H1 (cell line): ENCODE data around the gene TECPR2. TPM values are rescaled to one million over a fixed set of nuclear protein-coding genes. Genes with fewer than 3 reads are reported as not detected.
A peak's percentile ranks its signal among the peaks of the same experiment; 100 is the strongest.

ENCODE experiments used
- CTCF ChIA-PET: fragments of 300-600 bp; sonication (Branson Sonifier 250); formaldehyde crosslinking; loops from one replicate; lab custom pipeline; 2021; ENCODE audit not compliant: partially characterized antibody; lab: Charles Lee
- POLR2A ChIA-PET: fragments of 300-600 bp; sonication (Branson Sonifier 250); formaldehyde crosslinking; loops from one replicate; lab custom pipeline; 2021; ENCODE audit warnings: inconsistent platforms; ENCODE audit not compliant: partially characterized antibody; lab: Charles Lee
- DNase-seq, 2 experiments: peaks; one replicate each; pipeline versions ENCODE4 v3.0.0 to v3.0.0-alpha.2; 2010 to 2022; ENCODE audit warnings: low spot score in 2 of 2, low read depth in 1 of 2, mixed read lengths in 1 of 2
- FAIRE-seq: peaks from 2 replicates; lab custom pipeline; 2011; peaks lifted over from hg19 to GRCh38; lab: Jason Lieb, UNC
- H2AFZ ChIP-seq: 2 replicates; pipeline ENCODE4 v1.8.1; 2012; ENCODE audit warnings: low read length, inconsistent platforms
- H2AK5ac ChIP-seq: 2 replicates; pipeline ENCODE4 v1.6.1; 2013; ENCODE audit warnings: low read depth, low read length
- H2BK120ac ChIP-seq: replicated peaks from 2 replicates; pipeline ENCODE3; 2013; ENCODE audit warnings: low read depth, low read length, inconsistent platforms
- H2BK12ac ChIP-seq: 2 replicates; pipeline ENCODE4 v1.6.1; 2013; ENCODE audit warnings: low read depth, low read length
- H2BK15ac ChIP-seq: 2 replicates; pipeline ENCODE4 v1.6.1; 2013; ENCODE audit warnings: low read length
- H2BK20ac ChIP-seq: 2 replicates; pipeline ENCODE4 v1.6.1; 2013; ENCODE audit warnings: low read length
- H2BK5ac ChIP-seq: 2 replicates; pipeline ENCODE4 v1.6.1; 2013; ENCODE audit warnings: low read depth, low read length
- H3K14ac ChIP-seq: 2 replicates; pipeline ENCODE4 v1.6.1; 2013; ENCODE audit warnings: inconsistent platforms; ENCODE audit not compliant: insufficient read length
- H3K18ac ChIP-seq: 2 replicates; pipeline ENCODE4 v1.6.1; 2013; ENCODE audit warnings: low read length; ENCODE audit errors: extremely low read depth
- H3K23ac ChIP-seq: 2 replicates; pipeline ENCODE4 v1.6.1; 2013; ENCODE audit warnings: inconsistent platforms; ENCODE audit not compliant: insufficient read length
- H3K23me2 ChIP-seq: 2 replicates; pipeline ENCODE4 v1.6.1; 2013; ENCODE audit warnings: low read depth, low read length
- H3K27ac ChIP-seq: 2 replicates; pipeline ENCODE4 v1.6.1; 2011; ENCODE audit warnings: low read depth, low read length, inconsistent platforms
- H3K27me3 ChIP-seq, 4 experiments: replicated peaks in 1 of 4; 1 replicate in 1 of 4; 2 replicates in 3 of 4; pipeline versions ENCODE4 v1.6.1 to v1.8.1; 2011 to 2013; ENCODE audit warnings: low read length in 3 of 4, mild to moderate bottlenecking in 3 of 4, inconsistent platforms in 2 of 4, mixed read lengths in 2 of 4, moderate library complexity in 1 of 4; ENCODE audit not compliant: control insufficient read depth in 3 of 4, insufficient read depth in 3 of 4; ENCODE audit errors: extremely low read depth in 1 of 4
- H3K36me3 ChIP-seq, 4 experiments: 2 replicates each; pipeline versions ENCODE4 v1.6.1 to v1.8.1; 2011 to 2013; ENCODE audit warnings: mild to moderate bottlenecking in 4 of 4, low read length in 3 of 4, moderate library complexity in 2 of 4, control low read depth in 1 of 4, inconsistent platforms in 1 of 4; ENCODE audit not compliant: insufficient read depth in 4 of 4, control insufficient read depth in 2 of 4
- H3K4ac ChIP-seq: replicated peaks from 2 replicates; pipeline ENCODE3; 2013; ENCODE audit warnings: low read length, low read depth, mixed read lengths, inconsistent platforms; ENCODE audit not compliant: insufficient read length
- H3K4me1 ChIP-seq, 4 experiments: replicated peaks in 1 of 4; 1 replicate in 1 of 4; 2 replicates in 3 of 4; pipeline versions ENCODE4 v1.6.1 to v1.8.1; 2011 to 2013; ENCODE audit warnings: low read length in 3 of 4, inconsistent platforms in 2 of 4, mixed read lengths in 1 of 4; ENCODE audit not compliant: insufficient read depth in 4 of 4, control insufficient read depth in 3 of 4
- H3K4me2 ChIP-seq, 2 experiments: 2 replicates each; pipeline versions ENCODE4 v1.6.1 to v1.8.1; 2011 to 2013; ENCODE audit warnings: low read depth in 2 of 2, low read length in 2 of 2, control low read depth in 1 of 2, inconsistent platforms in 1 of 2, mild to moderate bottlenecking in 1 of 2; ENCODE audit not compliant: insufficient read depth in 1 of 2
- H3K4me3 ChIP-seq, 4 experiments: fragments of 200-600, 300-600 bp in 1 of 4; sonication (generic), shearing (Covaris generic), sonication (Bioruptor Twin) in 1 of 4; 2 replicates each; pipeline versions ENCODE4 v1.5.1 to v1.8.1; 2011 to 2016; ENCODE audit warnings: low read length in 4 of 4, low read depth in 3 of 4, control low read depth in 2 of 4, inconsistent platforms in 2 of 4, mild to moderate bottlenecking in 2 of 4, mixed read lengths in 1 of 4, moderate library complexity in 1 of 4; ENCODE audit not compliant: insufficient read depth in 2 of 4; ENCODE audit errors: extremely low read depth in 1 of 4
- H3K56ac ChIP-seq: replicated peaks from 2 replicates; pipeline ENCODE3; 2013; ENCODE audit warnings: low read depth, mild to moderate bottlenecking, mixed read lengths, low read length, inconsistent platforms; ENCODE audit not compliant: insufficient read length
- H3K79me1 ChIP-seq: 2 replicates; pipeline ENCODE4 v1.6.1; 2013; ENCODE audit warnings: low read depth, low read length, control low read depth
- H3K79me2 ChIP-seq, 2 experiments: 2 replicates each; pipeline versions ENCODE4 v1.6.1 to v1.8.1; 2012 to 2013; ENCODE audit warnings: low read length in 2 of 2, mild to moderate bottlenecking in 2 of 2, inconsistent platforms in 1 of 2; ENCODE audit not compliant: insufficient read depth in 2 of 2, control insufficient read depth in 1 of 2
- H3K9ac ChIP-seq, 4 experiments: replicated peaks in 1 of 4; 1 replicate in 1 of 4; 2 replicates in 3 of 4; pipeline versions ENCODE4 v1.6.1 to v1.8.1; 2011 to 2013; ENCODE audit warnings: low read depth in 3 of 4, low read length in 3 of 4, control low read depth in 2 of 4, mild to moderate bottlenecking in 2 of 4, moderate library complexity in 2 of 4, inconsistent platforms in 1 of 4; ENCODE audit errors: extremely low read depth in 1 of 4
- H3K9me3 ChIP-seq, 2 experiments: 2 replicates each; pipeline versions ENCODE4 v1.6.1 to v1.8.1; 2012 to 2013; ENCODE audit warnings: mild to moderate bottlenecking in 2 of 2, moderate library complexity in 2 of 2, control low read depth in 1 of 2, inconsistent platforms in 1 of 2, low read depth in 1 of 2, low read length in 1 of 2, mixed read lengths in 1 of 2; ENCODE audit not compliant: insufficient read depth in 2 of 2
- H4K20me1 ChIP-seq, 2 experiments: replicated peaks in 1 of 2; 2 replicates each; pipeline versions ENCODE3 to v1.8.1; 2011 to 2013; ENCODE audit warnings: inconsistent platforms in 2 of 2, low read length in 2 of 2, mild to moderate bottlenecking in 1 of 2; ENCODE audit not compliant: insufficient read depth in 2 of 2, control insufficient read depth in 1 of 2
- H4K5ac ChIP-seq: 2 replicates; pipeline ENCODE4 v1.6.1; 2013; ENCODE audit warnings: low read length, low read depth, mixed read lengths, inconsistent platforms; ENCODE audit not compliant: insufficient read length
- H4K8ac ChIP-seq: 2 replicates; pipeline ENCODE4 v1.8.0; 2013; ENCODE audit warnings: mild to moderate bottlenecking, moderate library complexity, low read length, inconsistent platforms; ENCODE audit not compliant: insufficient read depth; ENCODE audit errors: extremely low read depth
- H4K91ac ChIP-seq: replicated peaks from 2 replicates; pipeline ENCODE3; 2013; ENCODE audit warnings: low read length, mixed read lengths, inconsistent platforms; ENCODE audit not compliant: insufficient read length
- POU5F1 ChIP-seq: IDR thresholded peaks from 2 replicates; pipeline ENCODE4 v1.6.1; 2011; ENCODE audit warnings: low read depth, mild to moderate bottlenecking, low read length, moderate library complexity
- SIN3A ChIP-seq, 2 experiments: IDR thresholded peaks in 1 of 2; conservative IDR thresholded peaks in 1 of 2; 2 replicates each; pipeline ENCODE4 v1.6.1; 2011 to 2012; ENCODE audit warnings: low read length in 2 of 2, improper control_type of control experiment in 1 of 2, low read depth in 1 of 2, mild to moderate bottlenecking in 1 of 2
- YY1 ChIP-seq: IDR thresholded peaks from 2 replicates; pipeline ENCODE4 v1.6.1; 2011; ENCODE audit warnings: low read depth, mild to moderate bottlenecking, low read length
- WGBS, 2 experiments: shearing (Covaris generic) in 1 of 2; methylation state at CpG; one replicate each; pipeline versions ENCODE4 v1.1.6 to v1.1.7; 2013 to 2015; ENCODE audit warnings: low lambda C conversion rate in 2 of 2, mixed read lengths in 2 of 2, inconsistent platforms in 1 of 2, low coverage in 1 of 2, missing lambda C conversion rate in 1 of 2; ENCODE audit not compliant: insufficient replicate concordance in 2 of 2, insufficient coverage in 1 of 2, insufficient read length in 1 of 2; ENCODE audit errors: extremely low coverage in 1 of 2, missing lambda C conversion rate in 1 of 2; 5-methylcytosine and 5-hydroxymethylcytosine counted together
- polyA plus RNA-seq, 7 experiments: library from polyadenylated mRNA; depleted of rRNA in 3 of 7; stranded (reverse) in 5 of 7; unstranded in 2 of 7; fragments of >200 nt in 5 of 7; fragments of 200-250 nt in 2 of 7; gene quantifications; 1 replicate in 5 of 7; 2 replicates in 1 of 7; 4 replicates in 1 of 7; pipeline versions ENCODE4 v1.2.1 to v1.2.3, GENCODE V29; 2011 to 2013; ENCODE audit warnings: missing spikeins in 2 of 7, mixed read lengths in 2 of 7
- total RNA-seq: library from RNA; stranded (reverse); fragmentation: NEBNext Ultra II Directional; extraction: Animal tissue kit (Norgen Biotek cat#: 25700); gene quantifications from 2 replicates; pipeline ENCODE4 v1.2.1, GENCODE V29; 2021

TECPR2 gene
- total and polyA plus RNA-seq, 2 of the 8 experiments (the other 6 are each of a cell fraction or from before 2014, with no cell fraction given), result 6.8 to 19.4 TPM

GRCh38 chr14:102537981-102538601 lies 175.3 kb downstream of the TECPR2 start:
- ChIA-PET POLR2A (interaction anchor here (1.2 kb wide), 1 partner anchor 18 kb away, joined by 4 read pairs; no protein-coding TSS in a partner anchor), CTCF (interaction anchor here (0.6 to 2.9 kb wide), 7 partner anchors 22 to 232 kb away, joined by 3 to 13 read pairs (median 3); no protein-coding TSS in a partner anchor)
- FAIRE-seq (no peak), DNase-seq (no peak)
- H2BK120ac ChIP-seq, result no peak overlapping the region
- no peak overlapping the region for H2BK20ac ChIP-seq
- WGBS, 2 experiments, result 89% methylated on average over 14 of the region's 15 CpGs; no CpG with 5 or more reads in 1 of the 2 experiments
- no peak overlapping the region; the same call in 1 of the 2 replicates for H3K18ac ChIP-seq
- H3K56ac ChIP-seq, result no peak overlapping the region
- no peaks in the 10 kb centered on the region for H3K23me2 ChIP-seq
- no peaks in the 10 kb centered on the region for H3K79me1 ChIP-seq
- H2BK12ac ChIP-seq, result 0 out of 2 replicates have a peak overlapping the region, but pooled peaks have one; percentile 39
- H3K36me3 ChIP-seq, result no peaks in the 10 kb centered on the region
- peaks cover 0 to 8% (median 3%) of the 10 kb centered on the region in 4 experiments; a peak in 4 of 7 replicates for H3K4me1 ChIP-seq
- TF ChIP-seq SIN3A (conservative IDR thresholded peaks at IDR 0.05 in 1 of 2, IDR thresholded peaks at IDR 0.05 in 1 of 2; ENCODE audit: low read depth in 1 of 2, low read length in 2 of 2) (no peak), YY1 (no peak), POU5F1 (no peak)
- no peaks in the 10 kb centered on the region for H4K20me1 ChIP-seq
- H3K27ac ChIP-seq, result no peak overlapping the region
- H2AFZ ChIP-seq, result no peak overlapping the region
- H3K4me3 ChIP-seq, result no peak overlapping the region
- 0 out of 2 replicates have a peak overlapping the region, but pooled peaks have one; percentile 72 for H2BK15ac ChIP-seq
- H3K14ac ChIP-seq, result no peak overlapping the region
- no peak overlapping the region for H4K8ac ChIP-seq
- no peak overlapping the region for H2AK5ac ChIP-seq
- no peaks in the 10 kb centered on the region for H3K79me2 ChIP-seq
- no peak overlapping the region for H3K9ac ChIP-seq
- no peaks in the 10 kb centered on the region for H3K9me3 ChIP-seq
- no peak overlapping the region for H4K91ac ChIP-seq
- peak overlapping the region; percentile 44 for H3K4ac ChIP-seq
- H4K5ac ChIP-seq, result no peak overlapping the region
- peaks cover 0 to under 1% (median 0%) of the 10 kb centered on the region in 4 experiments; a peak in 1 of 7 replicates for H3K27me3 ChIP-seq
- H3K4me2 ChIP-seq, result no peak overlapping the region
- no peak overlapping the region for H3K23ac ChIP-seq
- no peak overlapping the region; the same call in 1 of the 2 replicates for H2BK5ac ChIP-seq
